GM20000 (cell line): Measurements from ENCODE around the gene RTN4R.

Experiments
- DNase-seq: peaks from one replicate; pipeline ENCODE4 v3.0.0; 2012; ENCODE audit warnings: low spot score
- TF ChIP-seq, protein P1 (sequence below): IDR thresholded peaks from 2 replicates; pipeline ENCODE4 v1.5.1; 2012; ENCODE audit warnings: mild to moderate bottlenecking, control low read depth; ENCODE audit errors: extremely low read depth, missing control alignments

The RTN4R gene

DNA sequence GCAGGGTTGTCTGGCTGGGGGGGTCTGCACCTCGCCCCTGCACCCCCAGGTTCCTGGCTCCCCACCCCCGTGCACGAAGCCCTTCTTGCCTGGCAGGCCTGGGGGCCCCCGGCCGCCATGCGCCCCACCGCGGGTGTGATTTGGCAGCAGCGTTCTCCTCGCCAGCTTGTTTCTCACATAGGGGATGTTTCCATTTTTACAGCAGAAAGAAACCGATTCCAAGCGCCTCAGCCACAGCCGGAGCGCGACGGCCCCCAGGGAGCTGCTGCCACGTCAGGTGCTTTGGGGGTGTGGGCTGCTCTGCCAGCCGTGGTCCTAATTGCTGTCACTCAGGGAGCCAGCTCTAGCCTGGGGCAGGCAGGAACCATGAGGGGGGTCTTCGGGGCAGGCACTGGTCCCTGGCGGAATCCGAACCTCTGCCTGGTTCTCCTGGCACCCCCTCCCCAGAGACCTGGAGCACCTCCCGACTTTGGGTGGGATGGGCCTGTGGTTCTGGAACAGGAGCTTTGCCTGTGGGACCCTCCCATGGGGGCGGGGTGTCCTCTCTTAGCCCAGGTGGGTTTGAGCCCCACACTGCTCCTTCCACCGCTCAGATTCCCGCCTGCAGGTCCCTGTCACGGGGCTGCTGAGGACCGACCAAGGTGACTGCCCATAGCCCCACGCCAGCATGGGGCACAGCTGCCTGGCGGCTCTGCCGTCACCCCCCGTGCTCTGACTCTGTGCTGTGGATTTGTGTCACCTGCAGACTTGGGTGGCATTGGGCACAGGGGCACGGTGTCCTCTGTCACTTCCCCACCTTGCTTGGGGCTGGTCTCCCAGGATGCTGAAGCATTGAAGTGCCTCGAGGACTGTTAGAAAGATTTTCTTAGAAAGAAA lies 54.0 kb downstream of the RTN4R start:
- TF ChIP-seq, protein P1, sequence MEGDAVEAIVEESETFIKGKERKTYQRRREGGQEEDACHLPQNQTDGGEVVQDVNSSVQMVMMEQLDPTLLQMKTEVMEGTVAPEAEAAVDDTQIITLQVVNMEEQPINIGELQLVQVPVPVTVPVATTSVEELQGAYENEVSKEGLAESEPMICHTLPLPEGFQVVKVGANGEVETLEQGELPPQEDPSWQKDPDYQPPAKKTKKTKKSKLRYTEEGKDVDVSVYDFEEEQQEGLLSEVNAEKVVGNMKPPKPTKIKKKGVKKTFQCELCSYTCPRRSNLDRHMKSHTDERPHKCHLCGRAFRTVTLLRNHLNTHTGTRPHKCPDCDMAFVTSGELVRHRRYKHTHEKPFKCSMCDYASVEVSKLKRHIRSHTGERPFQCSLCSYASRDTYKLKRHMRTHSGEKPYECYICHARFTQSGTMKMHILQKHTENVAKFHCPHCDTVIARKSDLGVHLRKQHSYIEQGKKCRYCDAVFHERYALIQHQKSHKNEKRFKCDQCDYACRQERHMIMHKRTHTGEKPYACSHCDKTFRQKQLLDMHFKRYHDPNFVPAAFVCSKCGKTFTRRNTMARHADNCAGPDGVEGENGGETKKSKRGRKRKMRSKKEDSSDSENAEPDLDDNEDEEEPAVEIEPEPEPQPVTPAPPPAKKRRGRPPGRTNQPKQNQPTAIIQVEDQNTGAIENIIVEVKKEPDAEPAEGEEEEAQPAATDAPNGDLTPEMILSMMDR, result no peak

DNA sequence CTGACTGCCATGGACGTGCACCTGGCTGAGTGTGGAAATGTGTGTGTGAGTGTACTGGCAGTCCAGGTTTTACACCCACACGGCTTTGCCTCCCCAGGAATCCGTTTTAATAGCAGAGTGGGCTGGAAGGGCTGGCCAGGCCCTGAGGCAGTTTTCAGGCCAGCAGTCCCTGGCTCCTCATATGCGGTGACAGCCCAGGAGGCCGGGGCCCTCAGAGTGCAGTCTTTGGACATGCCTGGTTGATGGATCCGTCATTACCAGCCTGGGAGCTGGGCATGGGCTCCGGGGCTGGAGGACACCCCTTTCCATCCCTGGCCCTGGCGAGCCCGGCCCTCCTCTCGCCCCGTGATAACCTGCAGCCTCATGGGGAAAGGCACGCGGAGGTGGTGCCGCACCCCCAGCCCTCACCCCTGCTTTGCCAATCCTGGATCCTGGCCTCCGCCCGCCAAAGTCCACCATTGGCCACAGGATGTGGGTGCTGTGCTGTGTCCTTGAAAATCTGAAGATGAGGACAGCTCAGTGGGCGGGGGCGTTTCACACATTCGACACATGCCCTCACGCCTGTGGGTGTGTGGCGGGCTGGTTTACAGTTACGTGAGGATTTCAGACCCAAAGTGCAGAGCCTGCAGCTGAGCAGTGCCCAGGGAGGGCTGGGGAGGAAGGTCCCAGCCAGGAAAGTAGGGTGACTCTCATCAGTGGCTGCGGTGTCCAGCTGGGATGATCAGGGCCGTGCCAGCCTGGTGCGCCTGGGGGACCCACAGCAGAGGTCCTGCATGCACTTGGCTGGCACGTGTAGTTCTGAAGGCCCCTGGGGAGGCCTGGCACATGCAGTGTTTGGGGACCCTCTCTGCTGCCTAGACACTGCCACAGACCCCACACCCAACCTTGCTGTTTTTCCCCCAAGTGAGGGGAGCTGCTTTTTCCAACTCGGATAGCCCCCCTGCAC lies 55.1 kb downstream of the RTN4R start:
- TF ChIP-seq, protein P1, result no peak
- DNase-seq, result no peak

More for the DNA sequence above, 54.0 kb downstream of the RTN4R start:
- DNase-seq, result no peak

DNA sequence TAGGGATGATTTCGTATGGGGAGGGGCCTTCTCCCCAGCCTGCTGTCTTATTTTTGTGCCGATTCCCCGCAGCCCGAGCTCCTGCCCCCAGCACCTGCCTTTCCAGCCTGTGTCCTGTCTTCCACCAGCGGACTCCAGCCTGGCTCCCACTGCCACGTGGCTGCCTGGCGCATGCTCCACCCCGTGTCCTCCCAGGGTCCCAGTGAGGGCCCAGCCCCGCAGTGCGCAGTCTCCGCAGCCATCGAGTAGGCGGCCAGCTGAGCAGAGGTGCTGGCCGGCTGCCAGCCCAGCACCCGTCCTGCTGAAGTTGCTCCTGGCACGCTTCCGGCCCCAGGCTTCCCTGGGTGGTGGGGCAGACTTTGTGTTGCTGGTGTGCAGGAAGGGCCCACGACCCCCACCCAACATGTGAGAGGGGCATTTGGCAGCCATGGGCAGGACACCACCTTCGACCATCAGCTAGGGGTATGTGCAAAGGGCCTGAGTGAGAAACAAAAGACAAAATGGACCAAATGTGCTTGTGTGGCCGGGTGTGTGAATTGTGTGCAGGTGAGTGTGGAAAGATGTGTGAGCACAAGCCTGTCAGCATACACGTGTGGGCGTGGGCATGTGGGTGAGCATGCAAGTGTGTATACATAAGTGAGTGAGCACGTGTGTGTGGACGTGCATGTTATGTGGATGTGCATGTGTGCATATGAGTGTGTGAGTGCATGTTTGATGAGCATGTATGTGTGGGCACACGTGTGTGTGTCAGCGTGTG lies 55.9 kb downstream of the RTN4R start:
- DNase-seq, result no peak
- TF ChIP-seq, protein P1, result no peak

DNA sequence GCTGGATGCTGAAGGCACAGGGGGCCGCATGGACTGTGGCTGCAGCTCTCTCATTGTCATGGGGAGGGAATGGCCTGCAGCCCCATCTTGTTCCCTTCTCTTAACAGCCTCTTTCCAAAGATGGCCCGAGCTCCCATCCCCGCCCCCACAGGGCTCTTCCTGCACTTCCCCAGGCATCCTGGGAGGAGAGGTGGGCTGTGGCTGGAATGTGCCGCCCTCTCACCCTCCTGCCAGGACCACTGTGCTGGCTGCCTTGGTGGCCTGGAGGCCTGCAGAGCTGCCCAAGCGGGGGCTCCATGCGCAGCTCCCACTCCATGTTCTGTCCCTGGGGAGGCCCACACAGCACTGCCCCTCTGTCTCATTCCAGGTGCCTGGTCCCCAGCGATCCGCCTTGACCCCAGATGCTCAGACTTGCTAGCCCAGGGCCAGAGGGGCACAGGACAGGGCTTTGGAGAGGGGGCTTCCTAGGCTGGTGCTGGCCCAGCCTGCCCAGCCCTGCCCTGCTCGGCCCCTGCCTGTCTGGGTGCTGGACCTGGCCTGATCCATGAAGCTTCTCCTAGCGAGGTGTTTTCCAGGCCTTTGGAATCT lies 56.6 kb downstream of the RTN4R start:
- TF ChIP-seq, protein P1, result no peak
- no peak for DNase-seq

DNA sequence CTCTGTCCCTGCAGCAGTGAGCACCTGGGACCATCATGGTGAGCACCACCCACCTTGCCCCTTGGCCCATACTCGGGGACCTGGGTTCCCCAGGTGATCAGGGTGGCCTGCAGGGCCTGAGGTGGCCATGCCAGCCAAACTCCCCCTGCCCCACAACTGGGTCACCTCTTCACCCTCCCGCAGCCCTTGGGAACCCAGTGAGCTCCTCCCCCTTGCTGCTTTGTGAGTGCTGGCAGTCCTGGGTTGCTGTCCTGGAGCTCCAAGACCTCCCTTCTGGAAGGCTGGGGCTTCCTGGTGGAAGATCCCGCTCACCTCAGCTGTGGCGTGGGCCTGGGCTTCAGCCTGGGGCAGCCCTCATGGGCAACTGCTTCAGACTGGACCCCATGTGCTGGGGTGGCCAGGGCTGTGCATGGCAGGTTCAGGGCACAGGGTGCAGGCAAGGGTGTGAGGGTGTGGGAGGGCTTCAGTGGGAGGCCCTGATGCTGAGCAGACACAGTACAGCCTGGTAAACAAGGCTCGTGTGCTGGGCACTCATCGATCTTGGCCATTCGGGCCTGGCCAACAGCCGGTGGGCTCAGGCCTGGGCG lies 57.6 kb downstream of the RTN4R start:
- TF ChIP-seq, protein P1, result no peak
- no peak for DNase-seq

DNA sequence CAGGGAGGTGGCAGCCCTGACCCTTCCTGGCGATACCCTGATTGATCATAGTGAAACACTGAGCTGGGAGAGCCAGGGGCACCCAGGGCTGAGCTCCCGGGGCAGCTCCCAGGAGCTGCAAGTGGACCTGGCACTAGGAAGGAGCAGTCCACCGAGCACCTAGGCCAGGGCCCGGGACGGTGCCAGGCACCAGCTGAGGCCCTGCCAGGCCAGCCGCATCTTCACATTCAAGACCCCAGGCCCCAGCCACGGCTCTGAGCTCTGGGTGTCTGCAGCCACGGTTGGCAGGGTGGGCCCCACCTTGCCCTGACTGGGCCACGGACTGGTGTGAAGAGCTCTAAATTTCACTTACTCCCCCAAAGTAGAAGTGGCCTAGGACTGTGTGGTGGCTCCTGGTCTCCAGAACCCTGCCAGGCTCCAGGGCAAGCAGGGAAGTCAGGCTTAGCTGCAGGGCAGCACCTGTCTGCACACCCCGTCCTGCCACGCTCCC lies 58.3 kb downstream of the RTN4R start:
- TF ChIP-seq, protein P1, result no peak
- DNase-seq, result no peak
